HG03571 (cell line): ENCODE measurements around the gene TFAP2E.
A peak's percentile ranks its signal among the peaks of the same experiment; 100 is the strongest.

Experiments used
- ATAC-seq: cut with Tn5 transposase; IDR thresholded peaks from one replicate; pipeline ENCODE4 v1.9.1; 2021; ENCODE audit not compliant: unreplicated experiment

The TFAP2E gene

GRCh38 chr1:35573198-35574124 lies at the start of gene TFAP2E:
Gene TFAP2E, plus strand, starts transcription at chr1:35573314. Its CDS starts 264 bp downstream, at chr1:35573578.
- ATAC-seq: no peak

GRCh38 chr1:35524106-35524505 lies 49.0 kb upstream of the TFAP2E start:
- no peak for ATAC-seq

- ATAC-seq: no peak
Measured at GRCh38 chr1:35530168-35530567, 42.9 kb upstream of the TFAP2E start.

- ATAC-seq: no peak
Measured at GRCh38 chr1:35530946-35531345, 42.2 kb upstream of the TFAP2E start.

GRCh38 chr1:35531368-35531767 lies 41.7 kb upstream of the TFAP2E start:
- no peak for ATAC-seq

GRCh38 chr1:35532497-35533223 lies 40.5 kb upstream of the TFAP2E start:
- ATAC-seq: no peak

GRCh38 chr1:35533586-35533985 lies 39.5 kb upstream of the TFAP2E start:
- ATAC-seq: no peak

GRCh38 chr1:35535243-35535642 lies 37.9 kb upstream of the TFAP2E start:
- no peak for ATAC-seq

- ATAC-seq: no peak
Measured at GRCh38 chr1:35536556-35537162, 36.5 kb upstream of the TFAP2E start.

- ATAC-seq: no peak
Measured at GRCh38 chr1:35537806-35538205, 35.3 kb upstream of the TFAP2E start.

- ATAC-seq: peak; percentile 54
Measured at GRCh38 chr1:35539073-35539823, 33.9 kb upstream of the TFAP2E start.

- no peak for ATAC-seq
Measured at GRCh38 chr1:35539824-35540261, 33.3 kb upstream of the TFAP2E start.

GRCh38 chr1:35544976-35545375 lies 28.1 kb upstream of the TFAP2E start:
- no peak for ATAC-seq

GRCh38 chr1:35546614-35547013 lies 26.5 kb upstream of the TFAP2E start:
- no peak for ATAC-seq

GRCh38 chr1:35553851-35554250 lies 19.3 kb upstream of the TFAP2E start:
- ATAC-seq: no peak

- no peak for ATAC-seq
Measured at GRCh38 chr1:35554266-35555211, 18.6 kb upstream of the TFAP2E start.

GRCh38 chr1:35555212-35555584 lies 17.9 kb upstream of the TFAP2E start:
- no peak for ATAC-seq

- ATAC-seq: no peak
Measured at GRCh38 chr1:35555601-35556477, 17.3 kb upstream of the TFAP2E start.
